ENCODE measurements around the gene GLIPR2. TPM values are rescaled to one million over a fixed set of nuclear protein-coding genes. Genes with fewer than 3 reads are reported as not detected.

The GLIPR2 gene
- polyA plus RNA-seq, 1 of the 3 experiments (the other 2 are of a cell fraction), result 38.3 TPM

GRCh38 chr9:36118706-36119105 is 17.8 kb upstream of the GLIPR2 start:
- DNase-seq, result no peak
- Histone ChIP-seq H3K27ac (ENCODE audit: low read depth in 2 of 2, low read length in 1 of 2) (no peak overlapping the region), H3K36me3 (replicated peaks in 1 of 2; ENCODE audit: control insufficient read depth in 1 of 2, insufficient read depth in 2 of 2, low read length in 1 of 2) (peaks cover 27 to 48% of the 10 kb centered on the region in 2 experiments), H4K20me1 (ENCODE audit: insufficient read depth) (no peaks in the 10 kb centered on the region), H3K4me3 (ENCODE audit: low read depth in 2 of 2, low read length in 1 of 2) (no peak overlapping the region), H2AFZ (ENCODE audit: low read depth) (no peak overlapping the region), H3K79me2 (ENCODE audit: insufficient read depth) (no peaks in the 10 kb centered on the region), H3K27me3 (ENCODE audit: insufficient read depth) (no peaks in the 10 kb centered on the region), H3F3A (replicated peaks; ENCODE audit: insufficient read depth) (peaks cover 5% of the 10 kb centered on the region), H3K9me2 (no peaks in the 10 kb centered on the region), H3K9ac (no peak overlapping the region), H3K9me3 (no peaks in the 10 kb centered on the region), H3K4me2 (no peak overlapping the region), H3K4me1 (ENCODE audit: control insufficient read depth in 1 of 2, insufficient read depth in 2 of 2, low read depth in 1 of 2, low read length in 1 of 2) (no peaks in the 10 kb centered on the region; a peak in 1 of 4 replicates)
- WGBS (ENCODE audit: low lambda C conversion rate), result 80% methylated on average over 6 of the region's 15 CpGs
- ChIA-PET POLR2A (no interaction called here), CTCF (interaction anchor here (0.6 to 11.7 kb wide), 8 partner anchors 8 to 629 kb away, joined by 3 to 76 read pairs (median 3); partner anchors contain the start of genes GLIPR2 and RUSC2)
- TF ChIP-seq EP300 (IDR thresholded peaks at IDR 0.05; ENCODE audit: borderline replicate concordance in 1 of 2, low read depth in 1 of 2, low read length in 1 of 2), result no peak
- no peak for TF ChIP-seq PBX3 (IDR thresholded peaks at IDR 0.05)
- TF ChIP-seq FOSL2 (IDR thresholded peaks at IDR 0.05; ENCODE audit: borderline replicate concordance, low read depth), result no peak
- TF ChIP-seq POLR2AphosphoS5 (IDR thresholded peaks at IDR 0.05; ENCODE audit: low read depth, low read length), result no peak
- TF ChIP-seq, protein P1, sequence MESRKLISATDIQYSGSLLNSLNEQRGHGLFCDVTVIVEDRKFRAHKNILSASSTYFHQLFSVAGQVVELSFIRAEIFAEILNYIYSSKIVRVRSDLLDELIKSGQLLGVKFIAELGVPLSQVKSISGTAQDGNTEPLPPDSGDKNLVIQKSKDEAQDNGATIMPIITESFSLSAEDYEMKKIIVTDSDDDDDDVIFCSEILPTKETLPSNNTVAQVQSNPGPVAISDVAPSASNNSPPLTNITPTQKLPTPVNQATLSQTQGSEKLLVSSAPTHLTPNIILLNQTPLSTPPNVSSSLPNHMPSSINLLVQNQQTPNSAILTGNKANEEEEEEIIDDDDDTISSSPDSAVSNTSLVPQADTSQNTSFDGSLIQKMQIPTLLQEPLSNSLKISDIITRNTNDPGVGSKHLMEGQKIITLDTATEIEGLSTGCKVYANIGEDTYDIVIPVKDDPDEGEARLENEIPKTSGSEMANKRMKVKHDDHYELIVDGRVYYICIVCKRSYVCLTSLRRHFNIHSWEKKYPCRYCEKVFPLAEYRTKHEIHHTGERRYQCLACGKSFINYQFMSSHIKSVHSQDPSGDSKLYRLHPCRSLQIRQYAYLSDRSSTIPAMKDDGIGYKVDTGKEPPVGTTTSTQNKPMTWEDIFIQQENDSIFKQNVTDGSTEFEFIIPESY (IDR thresholded peaks at IDR 0.05; ENCODE audit: borderline replicate concordance, low read depth), result no peak
- TF ChIP-seq TCF12 (IDR thresholded peaks at IDR 0.05), result no peak

DNA sequence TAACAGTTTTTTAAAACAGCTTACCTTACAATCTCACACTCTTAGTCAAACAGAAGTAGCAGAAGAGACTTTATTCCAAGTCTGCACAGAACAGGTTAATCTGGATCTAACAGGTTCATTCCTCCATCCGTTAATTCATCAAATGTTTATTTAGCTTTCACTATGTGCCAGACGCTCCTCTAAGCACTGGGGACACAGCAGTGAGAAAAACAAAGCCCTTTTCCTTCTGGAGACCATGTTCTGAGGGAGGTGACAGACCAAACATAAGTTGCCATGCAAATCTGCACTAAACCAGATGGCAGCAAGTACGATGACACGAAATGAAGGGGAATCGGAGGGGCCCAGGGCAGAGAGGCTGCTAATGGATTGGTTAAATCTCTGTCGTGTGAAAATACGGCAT is 17.1 kb upstream of the GLIPR2 start:
- Histone ChIP-seq H3K27ac (ENCODE audit: low read depth in 2 of 2, low read length in 1 of 2) (no peak overlapping the region), H3K9me2 (no peaks in the 10 kb centered on the region), H3K4me3 (ENCODE audit: low read depth in 2 of 2, low read length in 1 of 2) (no peak overlapping the region), H3K27me3 (ENCODE audit: insufficient read depth) (no peaks in the 10 kb centered on the region), H2AFZ (ENCODE audit: low read depth) (no peak overlapping the region), H3K4me1 (ENCODE audit: control insufficient read depth in 1 of 2, insufficient read depth in 2 of 2, low read depth in 1 of 2, low read length in 1 of 2) (no peaks in the 10 kb centered on the region; a peak in 1 of 4 replicates), H3F3A (replicated peaks; ENCODE audit: insufficient read depth) (peaks cover 9% of the 10 kb centered on the region), H3K79me2 (ENCODE audit: insufficient read depth) (no peaks in the 10 kb centered on the region), H3K4me2 (no peak overlapping the region), H4K20me1 (ENCODE audit: insufficient read depth) (no peaks in the 10 kb centered on the region), H3K9ac (no peak overlapping the region), H3K9me3 (no peaks in the 10 kb centered on the region), H3K36me3 (replicated peaks in 1 of 2; ENCODE audit: control insufficient read depth in 1 of 2, insufficient read depth in 2 of 2, low read length in 1 of 2) (peaks cover 34 to 50% of the 10 kb centered on the region in 2 experiments)
- TF ChIP-seq YY1 (IDR thresholded peaks at IDR 0.05; ENCODE audit: low read depth) (no peak), NFIC (IDR thresholded peaks at IDR 0.05; ENCODE audit: borderline replicate concordance) (no peak), EP300 (IDR thresholded peaks at IDR 0.05; ENCODE audit: borderline replicate concordance in 1 of 2, low read depth in 1 of 2, low read length in 1 of 2) (no peak), SMC3 (IDR thresholded peaks at IDR 0.05; ENCODE audit: low read depth, low read length) (no peak), MXI1 (IDR thresholded peaks at IDR 0.05; ENCODE audit: low read depth, low read length) (no peak), NRF1 (IDR thresholded peaks at IDR 0.05; ENCODE audit: low read depth, low read length) (no peak)
- ChIA-PET CTCF (interaction anchor here (0.8 to 11.7 kb wide), 6 partner anchors 9 to 111 kb away, joined by 3 to 76 read pairs (median 3); partner anchors contain the start of gene GLIPR2), POLR2A (no interaction called here)
- DNase-seq, result no peak
- 94% methylated on average over 7 of the region's 7 CpGs for WGBS (ENCODE audit: low lambda C conversion rate)

Measured in SK-N-SH (cell line).